NCI-H2171 treated with DMSO at 0.1 percent for 48 hours (cell line): Measurements from ENCODE around the gene RALGDS.
A peak's percentile ranks its signal among the peaks of the same experiment; 100 is the strongest.

Experiments
- DNase-seq: peaks from one replicate; lab custom pipeline; 2025; lab: John Stamatoyannopoulos, UW

The RALGDS gene

DNA sequence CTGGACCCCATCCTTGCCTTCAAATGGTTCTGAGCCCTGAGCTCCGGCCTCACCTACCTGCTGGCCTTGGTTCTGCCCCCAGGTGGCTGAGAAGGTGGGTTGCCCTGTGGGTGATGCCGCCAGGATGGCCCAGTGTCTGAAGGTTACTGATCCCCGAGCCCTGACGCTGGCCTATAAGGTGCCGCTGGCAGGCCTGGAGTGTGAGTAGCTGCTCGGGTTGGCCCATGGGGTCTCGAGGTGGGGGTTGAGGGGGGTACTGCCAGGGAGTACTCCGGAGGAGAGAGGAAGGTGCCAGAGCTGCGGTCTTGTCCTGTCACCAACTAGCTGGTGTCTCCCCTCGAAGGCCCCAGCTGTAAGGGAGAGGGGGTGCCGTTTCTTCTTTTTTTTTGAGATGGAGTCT is 54.0 kb downstream of the RALGDS start:
- no peak for DNase-seq

DNA sequence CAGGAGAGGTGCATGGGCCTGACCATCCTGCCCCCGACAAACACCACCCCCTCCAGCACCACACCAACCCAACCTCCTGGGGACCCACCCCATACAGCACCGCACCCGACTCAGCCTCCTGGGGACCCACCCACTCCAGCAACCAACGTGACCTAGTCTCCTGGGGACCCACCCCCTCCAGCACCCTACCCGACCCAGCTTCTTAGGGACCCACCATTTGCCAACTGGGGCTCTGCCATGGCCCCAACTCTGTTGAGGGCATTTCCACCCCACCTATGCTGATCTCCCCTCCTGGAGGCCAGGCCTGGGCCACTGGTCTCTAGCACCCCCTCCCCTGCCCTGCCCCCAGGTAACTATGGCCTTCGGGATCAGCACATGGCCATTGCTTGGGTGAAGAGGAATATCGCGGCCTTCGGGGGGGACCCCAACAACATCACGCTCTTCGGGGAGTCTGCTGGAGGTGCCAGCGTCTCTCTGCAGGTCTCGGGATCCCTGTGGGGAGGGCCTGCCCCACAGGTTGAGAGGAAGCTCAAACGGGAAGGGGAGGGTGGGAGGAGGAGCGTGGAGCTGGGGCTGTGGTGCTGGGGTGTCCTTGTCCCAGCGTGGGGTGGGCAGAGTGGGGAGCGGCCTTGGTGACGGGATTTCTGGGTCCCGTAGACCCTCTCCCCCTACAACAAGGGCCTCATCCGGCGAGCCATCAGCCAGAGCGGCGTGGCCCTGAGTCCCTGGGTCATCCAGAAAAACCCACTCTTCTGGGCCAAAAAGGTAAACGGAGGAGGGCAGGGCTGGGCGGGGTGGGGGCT is 54.7 kb downstream of the RALGDS start:
- DNase-seq, result no peak

DNA sequence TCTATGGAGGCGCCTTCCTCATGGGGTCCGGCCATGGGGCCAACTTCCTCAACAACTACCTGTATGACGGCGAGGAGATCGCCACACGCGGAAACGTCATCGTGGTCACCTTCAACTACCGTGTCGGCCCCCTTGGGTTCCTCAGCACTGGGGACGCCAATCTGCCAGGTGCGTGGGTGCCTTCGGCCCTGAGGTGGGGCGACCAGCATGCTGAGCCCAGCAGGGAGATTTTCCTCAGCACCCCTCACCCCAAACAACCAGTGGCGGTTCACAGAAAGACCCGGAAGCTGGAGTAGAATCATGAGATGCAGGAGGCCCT is 56.0 kb downstream of the RALGDS start:
- DNase-seq, result no peak

DNA sequence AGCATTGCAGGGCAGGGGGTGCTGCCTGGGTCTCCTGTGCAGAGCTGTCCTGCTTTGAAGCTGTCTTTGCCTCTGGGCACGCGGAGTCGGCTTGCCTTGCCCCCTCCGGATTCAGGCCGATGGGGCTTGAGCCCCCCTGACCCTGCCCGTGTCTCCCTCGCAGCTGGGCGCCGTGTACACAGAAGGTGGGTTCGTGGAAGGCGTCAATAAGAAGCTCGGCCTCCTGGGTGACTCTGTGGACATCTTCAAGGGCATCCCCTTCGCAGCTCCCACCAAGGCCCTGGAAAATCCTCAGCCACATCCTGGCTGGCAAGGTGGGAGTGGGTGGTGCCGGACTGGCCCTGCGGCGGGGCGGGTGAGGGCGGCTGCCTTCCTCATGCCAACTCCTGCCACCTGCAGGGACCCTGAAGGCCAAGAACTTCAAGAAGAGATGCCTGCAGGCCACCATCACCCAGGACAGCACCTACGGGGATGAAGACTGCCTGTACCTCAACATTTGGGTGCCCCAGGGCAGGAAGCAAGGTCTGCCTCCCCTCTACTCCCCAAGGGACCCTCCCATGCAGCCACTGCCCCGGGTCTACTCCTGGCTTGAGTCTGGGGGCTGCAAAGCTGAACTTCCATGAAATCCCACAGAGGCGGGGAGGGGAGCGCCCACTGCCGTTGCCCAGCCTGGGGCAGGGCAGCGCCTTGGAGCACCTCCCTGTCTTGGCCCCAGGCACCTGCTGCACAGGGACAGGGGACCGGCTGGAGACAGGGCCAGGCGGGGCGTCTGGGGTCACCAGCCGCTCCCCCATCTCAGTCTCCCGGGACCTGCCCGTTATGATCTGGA is 56.6 kb downstream of the RALGDS start:
- no peak for DNase-seq

DNA sequence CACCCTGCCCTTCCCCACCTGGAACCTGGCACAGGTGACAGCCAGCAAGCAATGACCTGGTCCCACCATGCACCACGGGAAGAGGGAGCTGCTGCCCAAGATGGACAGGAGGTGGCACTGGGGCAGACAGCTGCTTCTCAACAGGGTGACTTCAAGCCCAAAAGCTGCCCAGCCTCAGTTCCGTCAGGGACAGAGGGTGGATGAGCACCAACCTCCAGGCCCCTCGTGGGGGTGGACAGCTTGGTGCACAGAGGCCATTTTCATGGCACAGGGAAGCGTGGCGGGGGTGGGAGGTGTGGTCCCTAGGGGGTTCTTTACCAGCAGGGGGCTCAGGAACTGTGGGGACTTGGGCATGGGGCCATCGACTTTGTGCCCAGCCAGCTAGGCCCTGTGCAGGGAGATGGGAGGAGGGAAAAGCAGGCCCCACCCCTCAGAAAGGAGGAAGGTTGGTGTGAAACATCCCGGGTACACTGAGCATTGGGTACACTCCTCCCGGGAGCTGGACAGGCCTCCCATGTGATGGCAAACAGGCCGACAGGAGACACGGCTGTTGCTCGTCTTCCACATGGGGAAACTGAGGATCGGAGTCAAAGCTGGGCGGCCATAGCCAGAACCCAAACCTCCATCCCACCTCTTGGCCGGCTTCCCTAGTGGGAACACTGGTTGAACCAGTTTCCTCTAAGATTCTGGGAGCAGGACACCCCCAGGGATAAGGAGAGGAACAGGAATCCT is 57.4 kb downstream of the RALGDS start:
- no peak for DNase-seq

DNA sequence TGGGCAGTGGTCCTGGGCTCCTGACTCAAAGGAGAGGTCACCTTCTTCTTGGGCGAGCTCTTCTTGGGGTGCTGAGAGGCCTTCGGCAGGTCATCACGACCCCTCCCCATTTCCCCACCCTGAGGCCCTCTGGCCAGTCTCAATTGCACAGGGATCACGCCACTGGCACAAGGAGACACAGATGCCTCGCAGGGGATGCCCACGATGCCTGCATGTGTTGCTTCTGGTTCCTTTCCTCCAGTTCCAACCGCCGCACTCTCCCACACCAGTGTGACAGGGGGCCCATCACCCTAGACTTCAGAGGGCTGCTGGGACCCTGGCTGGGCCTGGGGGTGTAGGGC is 57.9 kb downstream of the RALGDS start:
- DNase-seq, result no peak

DNA sequence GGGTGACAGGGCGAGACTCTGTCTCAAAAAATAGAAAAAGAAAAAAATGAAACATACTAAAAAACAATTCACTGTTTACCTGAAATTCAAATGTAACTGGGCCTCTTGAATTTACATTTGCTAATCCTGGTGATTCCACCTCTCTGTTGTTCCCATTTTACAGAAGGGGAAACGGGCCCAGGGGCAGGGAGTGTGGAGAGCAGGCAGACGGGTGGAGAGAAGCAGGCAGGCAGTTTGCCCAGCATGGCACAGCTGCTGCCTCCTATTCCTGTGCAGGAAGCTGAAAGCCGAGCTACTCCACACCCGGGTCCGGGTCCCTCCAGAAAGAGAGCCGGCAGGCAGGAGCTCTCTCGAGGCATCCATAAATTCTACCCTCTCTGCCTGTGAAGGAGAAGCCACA is 58.5 kb downstream of the RALGDS start:
- DNase-seq, result peak; percentile 19

DNA sequence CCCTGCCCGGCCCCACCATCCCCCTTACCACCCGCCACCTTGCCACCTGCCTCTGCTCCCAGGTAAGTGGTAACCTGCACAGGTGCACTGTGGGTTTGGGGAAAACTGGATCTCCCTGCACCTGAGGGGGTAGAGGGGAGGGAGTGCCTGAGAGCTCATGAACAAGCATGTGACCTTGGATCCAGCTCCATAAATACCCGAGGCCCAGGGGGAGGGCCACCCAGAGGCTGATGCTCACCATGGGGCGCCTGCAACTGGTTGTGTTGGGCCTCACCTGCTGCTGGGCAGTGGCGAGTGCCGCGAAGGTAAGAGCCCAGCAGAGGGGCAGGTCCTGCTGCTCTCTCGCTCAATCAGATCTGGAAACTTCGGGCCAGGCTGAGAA is 59.3 kb downstream of the RALGDS start, which contains the start of gene CEL:
Gene CEL, plus strand, starts transcription at position 218 of the 382 bp plus-strand sequence. Its CDS starts 22 bp downstream, at position 240.
- peak; percentile 53 for DNase-seq

DNA sequence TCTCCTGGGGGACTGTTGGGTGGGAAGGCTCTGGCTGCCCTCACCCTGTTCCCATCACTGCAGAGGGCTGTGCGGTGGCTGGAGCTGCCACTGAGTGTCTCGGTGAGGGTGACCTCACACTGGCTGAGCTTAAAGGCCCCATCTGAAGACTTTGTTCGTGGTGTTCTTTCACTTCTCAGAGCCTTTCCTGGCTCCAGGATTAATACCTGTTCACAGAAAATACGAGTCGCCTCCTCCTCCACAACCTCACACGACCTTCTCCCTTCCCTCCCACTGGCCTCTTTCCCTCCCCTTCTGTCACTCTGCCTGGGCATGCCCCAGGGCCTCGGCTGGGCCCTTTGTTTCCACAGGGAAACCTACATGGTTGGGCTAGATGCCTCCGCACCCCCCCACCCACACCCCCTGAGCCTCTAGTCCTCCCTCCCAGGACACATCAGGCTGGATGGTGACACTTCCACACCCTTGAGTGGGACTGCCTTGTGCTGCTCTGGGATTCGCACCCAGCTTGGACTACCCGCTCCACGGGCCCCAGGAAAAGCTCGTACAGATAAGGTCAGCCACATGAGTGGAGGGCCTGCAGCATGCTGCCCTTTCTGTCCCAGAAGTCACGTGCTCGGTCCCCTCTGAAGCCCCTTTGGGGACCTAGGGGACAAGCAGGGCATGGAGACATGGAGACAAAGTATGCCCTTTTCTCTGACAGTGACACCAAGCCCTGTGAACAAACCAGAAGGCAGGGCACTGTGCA is 59.8 kb downstream of the RALGDS start:
- DNase-seq, result peak; percentile 66

DNA sequence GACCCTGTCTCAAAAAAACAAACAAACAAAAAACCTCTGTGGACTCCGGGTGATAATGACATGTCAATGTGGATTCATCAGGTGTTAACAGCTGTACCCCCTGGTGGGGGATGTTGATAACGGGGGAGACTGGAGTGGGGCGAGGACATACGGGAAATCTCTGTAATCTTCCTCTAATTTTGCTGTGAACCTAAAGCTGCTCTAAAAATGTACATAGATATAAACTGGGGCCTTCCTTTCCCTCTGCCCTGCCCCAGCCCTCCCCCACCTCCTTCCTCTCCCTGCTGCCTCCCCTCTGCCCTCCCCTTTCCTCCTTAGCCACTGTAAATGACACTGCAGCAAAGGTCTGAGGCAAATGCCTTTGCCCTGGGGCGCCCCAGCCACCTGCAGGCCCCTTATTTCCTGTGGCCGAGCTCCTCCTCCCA is 60.6 kb downstream of the RALGDS start:
- peak; percentile 30 for DNase-seq

DNA sequence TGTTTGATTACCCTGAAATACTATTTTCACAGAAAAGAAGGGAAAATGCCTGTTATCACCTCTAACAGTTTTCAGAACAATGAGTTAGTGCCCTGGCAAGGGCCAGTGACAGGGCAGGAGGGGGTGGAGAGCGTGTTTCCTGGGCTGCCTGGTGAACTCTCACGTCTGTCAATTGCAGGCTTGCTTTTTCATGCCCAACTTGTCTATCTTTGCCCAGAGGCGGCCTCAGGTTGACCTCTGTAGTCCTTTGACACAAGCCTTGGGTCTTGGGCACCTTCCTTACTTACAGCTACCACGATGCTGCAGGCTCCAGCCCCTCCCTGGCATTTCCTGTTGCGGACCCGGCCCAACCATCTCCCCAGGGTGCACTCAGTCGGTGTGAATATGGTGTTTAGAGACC is 61.4 kb downstream of the RALGDS start:
- peak; percentile 41 for DNase-seq

DNA sequence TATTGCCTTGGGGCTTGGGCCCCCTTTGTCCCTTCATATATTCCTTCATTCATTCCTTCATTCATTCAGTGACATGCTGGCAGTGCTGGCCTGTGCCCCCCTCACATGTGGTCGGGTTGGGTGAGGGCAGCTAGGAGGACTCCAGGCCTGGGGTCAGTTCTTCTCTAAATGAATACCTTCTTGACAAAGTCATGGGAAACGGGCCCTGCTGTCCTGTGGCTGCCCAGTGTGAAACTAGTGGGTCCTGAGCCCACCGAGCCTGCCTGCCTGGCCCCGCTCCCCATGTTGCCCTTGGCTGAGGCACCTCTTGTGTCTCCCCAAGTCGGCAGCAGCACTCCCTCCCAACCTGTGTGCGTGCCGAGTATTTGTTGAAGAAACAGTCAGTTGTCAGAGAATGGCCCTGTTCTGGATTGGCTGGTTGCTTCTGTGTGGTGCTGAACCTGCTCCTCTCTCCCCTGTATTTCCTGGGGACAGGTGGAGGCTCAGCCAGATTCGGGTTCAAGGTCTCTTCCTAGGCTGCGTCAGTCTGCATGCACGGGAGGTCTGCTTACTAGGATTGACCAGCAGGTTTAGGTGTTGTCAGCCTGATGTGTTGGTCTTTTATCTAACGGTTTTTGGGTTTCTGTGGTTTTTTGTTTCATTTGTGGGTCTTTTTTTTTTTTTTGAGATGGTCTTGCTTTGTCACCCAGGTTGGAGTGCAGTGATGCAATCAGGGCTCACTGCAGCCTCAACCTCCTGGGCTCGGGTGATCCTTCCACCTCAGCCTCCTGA is 62.3 kb downstream of the RALGDS start:
- peak; percentile 9 for DNase-seq

DNA sequence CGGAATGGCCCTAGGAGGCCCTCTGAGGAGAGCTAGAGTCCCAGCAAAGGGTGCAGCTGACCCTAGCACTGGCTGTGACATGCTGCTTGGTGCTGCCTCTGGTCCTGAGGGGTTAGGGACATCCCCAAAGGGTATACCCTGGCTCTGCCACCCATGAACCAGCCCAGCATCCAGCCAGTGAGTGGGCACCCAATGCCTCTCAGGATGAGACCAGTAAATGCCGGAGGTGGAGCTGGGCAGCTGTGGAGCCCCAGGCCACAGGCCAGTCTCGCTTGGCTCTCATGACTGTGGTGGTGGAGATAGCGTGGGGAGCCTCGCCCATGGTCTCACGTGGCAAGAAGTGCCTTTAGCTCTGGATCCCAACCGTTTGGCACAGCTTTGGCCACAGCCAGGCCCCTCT is 63.0 kb downstream of the RALGDS start:
- no peak for DNase-seq

DNA sequence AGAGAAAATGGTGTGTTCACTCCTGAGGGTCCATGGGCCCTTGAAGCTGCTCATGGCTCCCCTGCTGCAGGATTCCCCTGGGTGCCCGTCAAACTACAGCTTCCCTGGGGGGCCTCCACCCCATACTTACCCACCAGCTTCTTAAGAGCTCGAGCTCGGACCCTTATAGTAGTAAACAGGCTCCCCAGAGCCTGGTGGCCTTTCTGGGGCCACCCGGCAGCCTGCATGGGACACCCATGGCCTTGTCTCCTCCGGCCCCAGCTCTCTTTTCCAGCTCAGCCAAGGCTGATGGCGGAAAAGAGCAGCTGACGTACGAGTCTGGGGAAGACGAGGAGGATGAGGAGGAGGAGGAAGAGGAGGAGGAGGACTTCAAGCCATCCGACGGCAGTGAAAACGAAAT is 63.5 kb downstream of the RALGDS start:
- no peak for DNase-seq

DNA sequence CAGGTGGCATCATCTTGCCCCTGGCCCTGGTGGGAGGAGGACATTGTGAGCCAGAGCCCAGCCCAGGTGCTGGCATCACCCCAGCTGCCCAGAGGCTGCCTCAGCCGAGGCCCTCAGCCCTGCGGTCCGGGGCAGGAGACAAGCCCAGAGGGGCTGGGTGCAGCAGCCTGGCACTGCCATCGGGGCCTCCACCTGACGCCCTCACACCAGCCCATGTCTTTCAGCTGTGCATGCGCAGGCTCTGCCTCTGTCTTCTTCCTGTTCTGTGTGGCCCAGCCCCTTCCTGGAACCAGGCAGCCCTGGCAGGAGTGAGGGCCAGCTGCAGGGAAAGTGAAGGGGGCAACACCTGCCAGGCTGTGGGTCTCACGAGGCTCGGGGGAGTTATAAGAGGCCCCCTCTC is 64.0 kb downstream of the RALGDS start:
- DNase-seq, result no peak

DNA sequence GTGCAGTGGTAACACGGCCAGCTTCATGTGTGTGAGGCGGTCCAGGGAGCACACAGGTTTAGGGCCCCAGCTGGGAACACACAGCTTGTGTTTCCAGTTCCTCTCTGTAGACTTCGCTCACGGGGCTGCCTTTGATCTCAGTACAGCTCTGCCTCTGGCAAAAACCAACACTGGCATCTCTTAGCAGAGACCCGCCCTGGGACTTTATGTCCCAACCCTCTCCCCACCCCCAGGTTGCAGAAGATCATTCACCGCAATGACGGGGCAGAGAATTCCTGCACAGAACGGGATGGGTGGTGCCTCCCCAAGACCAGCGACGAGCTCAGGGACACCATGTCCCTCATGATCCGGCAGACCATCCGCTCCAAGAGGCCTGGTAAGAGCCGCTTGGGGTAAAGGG is 64.5 kb downstream of the RALGDS start:
- DNase-seq, result no peak

DNA sequence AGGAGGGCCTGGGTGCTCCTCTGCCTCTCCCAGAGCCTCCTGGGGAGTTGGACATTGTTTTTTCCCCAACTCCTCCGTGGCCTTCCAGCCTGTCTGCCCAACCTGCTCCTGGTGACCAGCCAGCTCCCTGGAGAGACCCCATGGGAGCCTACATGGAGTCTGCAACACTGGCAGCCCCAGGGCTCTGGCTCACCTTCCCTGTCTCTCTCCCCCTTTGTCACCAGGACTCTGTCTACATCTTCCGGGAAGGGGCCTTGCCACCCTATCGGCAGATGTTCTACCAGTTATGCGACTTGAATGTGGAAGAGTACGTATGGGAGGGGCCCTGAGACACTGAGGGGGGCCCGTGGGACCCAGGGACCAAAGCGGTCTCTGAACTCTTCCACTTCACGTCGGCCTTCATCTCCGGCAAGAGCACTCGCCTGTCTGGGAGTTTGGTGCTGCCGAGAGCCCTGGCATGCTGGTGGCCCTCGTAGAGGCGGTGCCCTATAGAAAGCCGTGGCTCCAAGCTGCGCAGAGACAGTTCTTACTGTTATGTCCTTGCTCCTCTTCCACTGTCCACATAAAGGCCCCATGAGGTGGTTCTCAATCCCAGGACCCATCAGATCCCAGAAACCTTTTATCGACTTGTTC is 65.1 kb downstream of the RALGDS start:
- no peak for DNase-seq

DNA sequence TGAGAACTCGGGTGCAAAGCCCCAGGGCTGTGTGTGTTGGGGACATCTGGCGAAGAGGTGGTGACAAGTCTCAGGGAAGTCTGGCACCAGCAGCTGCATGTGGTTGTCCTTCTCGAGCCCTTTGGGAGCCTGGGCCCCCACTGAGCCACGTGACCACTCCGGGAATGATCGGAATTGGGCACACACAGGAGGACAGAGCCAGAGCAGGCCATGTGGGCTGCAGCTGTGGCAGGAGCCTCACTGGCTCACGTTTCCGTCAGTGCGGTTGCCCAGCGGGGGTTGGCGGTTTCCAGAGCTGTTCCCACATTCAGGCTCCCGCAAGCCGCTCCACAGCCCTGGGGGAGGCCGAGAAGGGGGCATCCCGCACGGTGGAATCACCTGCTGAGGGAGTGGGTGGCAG is 66.1 kb downstream of the RALGDS start:
- DNase-seq, result no peak

DNA sequence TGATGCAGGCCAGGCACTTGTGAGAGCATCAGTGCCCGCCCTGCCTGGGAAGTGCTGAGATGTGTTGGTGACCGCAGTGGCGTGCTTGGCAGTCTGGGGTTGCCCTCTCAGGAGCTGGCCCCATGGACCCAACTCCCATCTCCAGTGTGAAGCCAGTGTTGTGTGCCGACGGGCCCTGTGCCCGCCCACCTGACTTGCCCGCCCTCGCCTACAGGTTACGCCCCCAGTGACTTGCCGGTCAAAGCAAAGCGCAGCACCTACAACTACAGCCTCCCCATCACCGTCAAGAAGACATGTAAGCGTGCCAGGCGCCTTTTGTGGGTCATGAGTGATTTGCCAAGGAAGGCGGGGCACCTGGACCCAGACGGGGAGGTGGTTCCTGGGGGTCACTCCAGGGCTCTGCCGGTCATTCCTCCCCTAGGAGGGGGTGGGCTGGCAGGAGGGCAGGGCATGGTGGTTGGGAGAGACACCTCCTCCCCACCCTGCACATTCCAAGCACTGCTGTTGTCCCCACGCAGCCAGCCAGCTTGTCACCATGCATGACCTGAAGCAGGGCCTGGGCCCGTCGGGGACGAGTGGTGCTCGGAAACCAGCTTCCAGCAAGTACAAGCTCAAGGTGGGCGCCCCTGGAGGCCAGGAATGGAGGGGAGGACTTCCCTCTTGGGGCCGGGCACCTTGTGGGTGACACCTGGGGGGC is 66.7 kb downstream of the RALGDS start:
- DNase-seq, result no peak

DNA sequence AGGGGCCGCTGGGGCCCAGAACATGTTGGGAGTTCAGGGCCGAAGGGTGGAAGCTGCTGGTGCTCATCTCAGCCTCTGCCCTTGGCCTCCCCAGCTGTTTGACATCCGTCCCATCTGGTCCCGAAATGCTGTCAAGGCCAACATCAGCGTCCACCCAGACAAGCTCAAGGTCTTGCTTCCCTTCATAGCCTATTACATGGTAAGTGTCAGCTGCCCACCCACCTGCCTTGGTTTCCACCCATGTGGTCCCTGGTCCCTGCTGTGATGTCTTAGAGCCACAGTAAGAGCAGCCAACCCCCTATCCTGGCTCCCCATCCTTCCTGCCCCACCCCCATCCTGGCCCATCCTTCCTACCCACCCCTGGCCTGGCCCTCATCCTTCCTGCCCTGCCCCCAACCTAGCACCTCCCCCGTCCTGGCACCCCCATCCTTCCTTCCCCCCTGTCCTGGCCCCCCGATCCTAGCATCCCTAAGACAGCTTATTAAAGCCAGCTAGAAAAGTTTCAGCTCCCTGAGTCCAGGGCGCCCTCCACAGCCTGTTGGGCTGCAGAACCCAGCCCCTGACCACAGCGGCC is 69.0 kb downstream of the RALGDS start:
- no peak for DNase-seq
